Measurements from ENCODE around the gene RASAL2. TPM values are rescaled to one million over a fixed set of nuclear protein-coding genes. Genes with fewer than 3 reads are reported as not detected.

The RASAL2 gene
- total and polyA plus RNA-seq, 2 donors (not counting 1 experiment from before 2014, with no cell fraction given) = 0.12 TPM; not detected in 1

GRCh38 chr1:178418284-178418955, 324.5 kb downstream of the RASAL2 start:
- CTCF ChIA-PET = no interaction called here
- peaks cover 5 to 13% of the 10 kb centered on the region in 2 donors for H3K4me1 ChIP-seq (ENCODE audit: control insufficient read depth in 2 of 2, insufficient read depth in 2 of 2, low read length in 2 of 2)
- no peaks in the 10 kb centered on the region for H3K27me3 ChIP-seq (replicated peaks in 1 of 4; ENCODE audit: control extremely low read depth in 1 of 4, control insufficient read depth in 3 of 4, insufficient read depth in 4 of 4, low read length in 3 of 4)
- TF ChIP-seq, protein P1, sequence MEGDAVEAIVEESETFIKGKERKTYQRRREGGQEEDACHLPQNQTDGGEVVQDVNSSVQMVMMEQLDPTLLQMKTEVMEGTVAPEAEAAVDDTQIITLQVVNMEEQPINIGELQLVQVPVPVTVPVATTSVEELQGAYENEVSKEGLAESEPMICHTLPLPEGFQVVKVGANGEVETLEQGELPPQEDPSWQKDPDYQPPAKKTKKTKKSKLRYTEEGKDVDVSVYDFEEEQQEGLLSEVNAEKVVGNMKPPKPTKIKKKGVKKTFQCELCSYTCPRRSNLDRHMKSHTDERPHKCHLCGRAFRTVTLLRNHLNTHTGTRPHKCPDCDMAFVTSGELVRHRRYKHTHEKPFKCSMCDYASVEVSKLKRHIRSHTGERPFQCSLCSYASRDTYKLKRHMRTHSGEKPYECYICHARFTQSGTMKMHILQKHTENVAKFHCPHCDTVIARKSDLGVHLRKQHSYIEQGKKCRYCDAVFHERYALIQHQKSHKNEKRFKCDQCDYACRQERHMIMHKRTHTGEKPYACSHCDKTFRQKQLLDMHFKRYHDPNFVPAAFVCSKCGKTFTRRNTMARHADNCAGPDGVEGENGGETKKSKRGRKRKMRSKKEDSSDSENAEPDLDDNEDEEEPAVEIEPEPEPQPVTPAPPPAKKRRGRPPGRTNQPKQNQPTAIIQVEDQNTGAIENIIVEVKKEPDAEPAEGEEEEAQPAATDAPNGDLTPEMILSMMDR (IDR thresholded peaks at IDR 0.05) = no peak
- TF ChIP-seq EZH2 (IDR thresholded peaks at IDR 0.05; ENCODE audit: borderline replicate concordance, insufficient read depth, low read depth, low read length, poor library complexity, severe bottlenecking) = no peak
- H3K9me3 ChIP-seq (ENCODE audit: control extremely low read depth in 1 of 3, control insufficient read depth in 2 of 3, insufficient read depth in 1 of 3, low read length in 2 of 3) = no peaks in the 10 kb centered on the region
- no CpG with 5 or more reads among the region's 1 CpG for WGBS (ENCODE audit: insufficient coverage)
- no peaks in the 10 kb centered on the region for H3K79me2 ChIP-seq (ENCODE audit: control insufficient read depth, insufficient read depth, low read length)
- Mint-ChIP-seq H3K9me3 (ENCODE audit: insufficient read depth) (peaks cover 3% of the 10 kb centered on the region), H3K27ac (no peak overlapping the region), H3K4me1 (peaks cover 10% of the 10 kb centered on the region), H3K4me3 (no peak overlapping the region), H3K27me3 (no peaks in the 10 kb centered on the region)
- no peak overlapping the region for H3K4me3 ChIP-seq (ENCODE audit: control extremely low read depth in 1 of 5, extremely low read depth in 1 of 5, insufficient read depth in 1 of 5, low read depth in 2 of 5, low read length in 4 of 5)
- H2AFZ ChIP-seq (ENCODE audit: insufficient read depth, low read depth, low read length, poor library complexity, severe bottlenecking) = peak overlapping the region; percentile 1
- no peaks in the 10 kb centered on the region for H3K36me3 ChIP-seq (replicated peaks in 1 of 2; ENCODE audit: control extremely low read depth in 1 of 2, control insufficient read depth in 1 of 2, extremely low read depth in 1 of 2, insufficient read depth in 2 of 2, low read length in 1 of 2)
- H3K4me2 ChIP-seq (replicated peaks; ENCODE audit: low read depth, low read length, poor library complexity, severe bottlenecking) = peak overlapping the region; percentile 40
- no peak overlapping the region for H3K9ac ChIP-seq (ENCODE audit: low read length)
- H4K20me1 ChIP-seq (ENCODE audit: control insufficient read depth, insufficient read depth, low read length, poor library complexity, severe bottlenecking) = no peaks in the 10 kb centered on the region
- POLR2A ChIA-PET = no interaction called here
- peak; percentile 83 for ATAC-seq (ENCODE audit: low read depth)
- H3K27ac ChIP-seq (ENCODE audit: low read length in 2 of 2) = no peak overlapping the region
- intact Hi-C loops (cut with micrococcal nuclease) = no loop called here
- DNase-seq = peak; percentile 57

DNA sequence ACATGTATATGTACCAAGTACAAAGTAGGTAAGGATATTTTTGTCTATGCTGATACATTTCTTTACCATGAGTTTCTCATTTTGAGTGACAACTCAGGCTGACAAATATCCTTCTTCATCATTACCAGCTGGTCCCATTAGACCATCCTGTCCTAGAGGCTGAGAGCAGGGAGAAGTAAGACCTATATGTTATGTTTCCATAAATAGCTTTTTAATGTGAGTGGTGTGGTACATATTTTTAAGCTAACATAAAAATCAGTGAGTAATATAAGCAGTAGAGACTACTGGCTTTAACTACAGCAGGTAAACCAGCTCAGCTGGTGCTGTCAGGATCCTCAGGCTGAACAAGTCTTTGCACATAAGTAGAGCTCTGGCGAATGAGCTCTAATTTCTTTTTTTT, 340.5 kb downstream of the RASAL2 start:
- H3K4me1 Mint-ChIP-seq = no peaks in the 10 kb centered on the region
- Histone ChIP-seq H4K20me1 (ENCODE audit: control insufficient read depth, insufficient read depth, low read length, poor library complexity, severe bottlenecking) (no peaks in the 10 kb centered on the region), H2AFZ (ENCODE audit: insufficient read depth, low read depth, low read length, poor library complexity, severe bottlenecking) (no peak overlapping the region), H3K4me3 (ENCODE audit: control extremely low read depth in 1 of 5, extremely low read depth in 1 of 5, insufficient read depth in 1 of 5, low read depth in 2 of 5, low read length in 4 of 5) (no peak overlapping the region), H3K9me3 (ENCODE audit: control extremely low read depth in 1 of 3, control insufficient read depth in 2 of 3, insufficient read depth in 1 of 3, low read length in 2 of 3) (no peaks in the 10 kb centered on the region), H3K9ac (ENCODE audit: low read length) (no peak overlapping the region), H3K27ac (ENCODE audit: low read length in 2 of 2) (no peak overlapping the region), H3K4me2 (replicated peaks; ENCODE audit: low read depth, low read length, poor library complexity, severe bottlenecking) (no peak overlapping the region), H3K4me1 (ENCODE audit: control insufficient read depth in 2 of 2, insufficient read depth in 2 of 2, low read length in 2 of 2) (no peaks in the 10 kb centered on the region), H3K36me3 (replicated peaks in 1 of 2; ENCODE audit: control extremely low read depth in 1 of 2, control insufficient read depth in 1 of 2, extremely low read depth in 1 of 2, insufficient read depth in 2 of 2, low read length in 1 of 2) (no peaks in the 10 kb centered on the region), H3K27me3 (replicated peaks in 1 of 4; ENCODE audit: control extremely low read depth in 1 of 4, control insufficient read depth in 3 of 4, insufficient read depth in 4 of 4, low read length in 3 of 4) (no peaks in the 10 kb centered on the region), H3K79me2 (ENCODE audit: control insufficient read depth, insufficient read depth, low read length) (no peaks in the 10 kb centered on the region)
- no CpG with 5 or more reads among the region's 1 CpG for WGBS (ENCODE audit: insufficient coverage)
- no peak overlapping the region for H3K4me3 Mint-ChIP-seq
- ChIA-PET CTCF (interaction anchor here (0.6 to 0.9 kb wide), 2 partner anchors 14 to 1417 kb away, joined by 3 read pairs; no protein-coding TSS in a partner anchor), POLR2A (no interaction called here)
- no peak overlapping the region for H3K27ac Mint-ChIP-seq
- intact Hi-C loops (cut with micrococcal nuclease) = no loop called here
- no peaks in the 10 kb centered on the region for H3K9me3 Mint-ChIP-seq (ENCODE audit: insufficient read depth)
- TF ChIP-seq, protein P1 (IDR thresholded peaks at IDR 0.05) = no peak
- no peak for TF ChIP-seq EZH2 (IDR thresholded peaks at IDR 0.05; ENCODE audit: borderline replicate concordance, insufficient read depth, low read depth, low read length, poor library complexity, severe bottlenecking)
- H3K27me3 Mint-ChIP-seq = peaks cover 4% of the 10 kb centered on the region
- ATAC-seq (ENCODE audit: low read depth) (no peak), DNase-seq (no peak)
